Breast epithelium (tissue), 3 donors: ENCODE measurements around the gene GNL3L.

Experiments used
- CTCF ChIP-seq, 3 donors: fragments of 450-650 bp; IDR thresholded peaks; one replicate each; pipeline ENCODE4 v1.5.1; 2016 to 2017; ENCODE audit warnings: antibody characterized with exemption in 3 of 3, mild to moderate bottlenecking in 3 of 3, moderate library complexity in 3 of 3
- POLR2A ChIP-seq: fragments of 450-650 bp; IDR thresholded peaks from one replicate; pipeline ENCODE4 v1.6.1; 2016; ENCODE audit warnings: antibody characterized with exemption, mild to moderate bottlenecking, moderate library complexity
- POLR2AphosphoS5 ChIP-seq, 3 donors: sonication (generic); formaldehyde crosslinking; IDR thresholded peaks; one replicate each; pipeline ENCODE4 v1.6.1; 2017; ENCODE audit warnings: antibody characterized with exemption in 3 of 3

GRCh38 chrX:54550821-54551220, 20.8 kb downstream of the GNL3L start:
- no peak for TF ChIP-seq CTCF (IDR thresholded peaks at IDR 0.05)
- no peak for TF ChIP-seq POLR2AphosphoS5 (IDR thresholded peaks at IDR 0.05)
- no peak for TF ChIP-seq POLR2A
